Endodermal cell (in vitro differentiated cells): ENCODE results near the gene RELA. TPM values are rescaled to one million over a fixed set of nuclear protein-coding genes. Genes with fewer than 3 reads are reported as not detected.

ENCODE experiments used
- DNase-seq: peaks from one replicate; pipeline ENCODE4 v3.0.0-alpha.2; 2017
- H3K27ac ChIP-seq: 2 replicates; pipeline ENCODE4 v1.5.1; 2013; ENCODE audit warnings: mild to moderate bottlenecking, low read depth, low read length, moderate library complexity
- H3K27me3 ChIP-seq: 2 replicates; pipeline ENCODE4 v1.6.1; 2013; ENCODE audit warnings: mild to moderate bottlenecking, low read length, moderate library complexity; ENCODE audit not compliant: insufficient read depth, control insufficient read depth, poor library complexity, severe bottlenecking
- H3K36me3 ChIP-seq: 2 replicates; pipeline ENCODE4 v1.7.0; 2013; ENCODE audit warnings: mild to moderate bottlenecking, low read length, moderate library complexity; ENCODE audit not compliant: control insufficient read depth, insufficient read depth
- H3K4me1 ChIP-seq: one replicate; pipeline ENCODE4 v1.7.0; 2013; ENCODE audit warnings: low read length; ENCODE audit not compliant: control insufficient read depth, insufficient read depth
- H3K4me3 ChIP-seq: 2 replicates; pipeline ENCODE4 v1.5.1; 2013; ENCODE audit warnings: mild to moderate bottlenecking, low read length, moderate library complexity
- H3K9ac ChIP-seq: 2 replicates; pipeline ENCODE4 v1.6.1; 2013; ENCODE audit warnings: mild to moderate bottlenecking, low read length, moderate library complexity; ENCODE audit not compliant: poor library complexity, severe bottlenecking; ENCODE audit errors: extremely low read depth
- H3K9me3 ChIP-seq: 2 replicates; pipeline ENCODE4 v1.6.1; 2013; ENCODE audit warnings: mild to moderate bottlenecking, low read length, moderate library complexity; ENCODE audit not compliant: control insufficient read depth
- H3K27ac Mint-ChIP-seq: 2 replicates; pipeline ENCODE4 v1.8.0; 2020; ENCODE audit warnings: mixed read lengths
- H3K27me3 Mint-ChIP-seq: 2 replicates; pipeline ENCODE4 v1.8.0; 2021; ENCODE audit warnings: mild to moderate bottlenecking, mixed read lengths; ENCODE audit not compliant: insufficient read depth
- H3K36me3 Mint-ChIP-seq: 2 replicates; pipeline ENCODE4 v1.8.0; 2020; ENCODE audit warnings: low read depth, mixed read lengths
- H3K4me1 Mint-ChIP-seq: 2 replicates; pipeline ENCODE4 v1.8.0; 2020; ENCODE audit warnings: mixed read lengths
- H3K4me3 Mint-ChIP-seq: 2 replicates; pipeline ENCODE4 v1.8.0; 2020; ENCODE audit warnings: mild to moderate bottlenecking, moderate library complexity, mixed read lengths
- H3K9me3 Mint-ChIP-seq: 2 replicates; pipeline ENCODE4 v1.8.0; 2020; ENCODE audit warnings: mild to moderate bottlenecking, mixed read lengths
- CTCF ChIP-seq: fragments of 200-600 bp; sonication (generic); conservative IDR thresholded peaks from 2 replicates; pipeline ENCODE4 v1.5.0; 2021; ENCODE audit warnings: antibody characterized with exemption, mild to moderate bottlenecking
- WGBS, 2 experiments: methylation state at CpG; one replicate each; pipeline versions ENCODE4 v1.1.5 to v1.1.7; 2013; ENCODE audit warnings: missing lambda C conversion rate in 2 of 2, mixed read lengths in 1 of 2; ENCODE audit not compliant: insufficient coverage in 1 of 2, insufficient read length in 1 of 2; 5-methylcytosine and 5-hydroxymethylcytosine counted together
- total RNA-seq, 2 donors: library from RNA; stranded (reverse); fragmentation: NEBNext Ultra II Directional in 1 of 2; extraction: Animal tissue kit (Norgen Biotek cat#: 25700) in 1 of 2; gene quantifications; 2 replicates in 1 of 2; 3 replicates in 1 of 2; pipeline ENCODE4 v1.2.1, GENCODE V29; 2021

RELA gene
- total RNA-seq, 2 donors from 2014 or later, result 40.2 to 41.1 TPM

DNA sequence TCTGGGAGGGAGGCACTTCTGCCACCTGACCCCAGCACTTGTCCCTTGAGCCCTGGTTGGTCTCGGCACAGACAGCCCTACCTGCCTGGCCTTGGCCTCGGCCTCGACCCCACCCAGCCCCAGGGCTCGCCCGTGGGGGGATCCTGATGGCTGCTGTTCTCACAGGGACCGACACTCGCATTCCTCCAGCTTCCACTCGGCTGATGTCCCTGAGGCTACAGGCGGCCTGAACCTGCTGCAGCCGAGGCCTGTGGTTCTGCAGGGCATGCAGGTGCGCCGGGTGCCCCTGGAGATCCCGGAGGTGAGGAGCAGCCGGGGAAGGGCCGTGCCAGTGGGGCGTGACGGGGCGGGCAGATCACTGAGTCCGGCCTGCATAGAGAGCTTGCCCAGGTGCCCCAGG, 42.0 kb downstream of the RELA start:
- no peaks in the 10 kb centered on the region for H3K9me3 Mint-ChIP-seq
- H3K27ac Mint-ChIP-seq, result no peak overlapping the region
- peaks cover 48% of the 10 kb centered on the region for H3K36me3 Mint-ChIP-seq
- WGBS, 2 experiments, result 88 to 91% methylated on average over 11 to 19 of the region's 19 CpGs
- H3K4me3 ChIP-seq, result no peak overlapping the region
- no peak overlapping the region for H3K4me3 Mint-ChIP-seq
- peaks cover 58% of the 10 kb centered on the region for H3K36me3 ChIP-seq
- TF ChIP-seq CTCF, result no peak
- peaks cover 8% of the 10 kb centered on the region for H3K4me1 ChIP-seq
- no peaks in the 10 kb centered on the region for H3K27me3 Mint-ChIP-seq
- H3K27me3 ChIP-seq, result no peaks in the 10 kb centered on the region
- H3K9ac ChIP-seq, result no peak overlapping the region
- no peaks in the 10 kb centered on the region for H3K9me3 ChIP-seq
- peaks cover 6% of the 10 kb centered on the region for H3K4me1 Mint-ChIP-seq
- no peak overlapping the region for H3K27ac ChIP-seq
- DNase-seq, result no peak

DNA sequence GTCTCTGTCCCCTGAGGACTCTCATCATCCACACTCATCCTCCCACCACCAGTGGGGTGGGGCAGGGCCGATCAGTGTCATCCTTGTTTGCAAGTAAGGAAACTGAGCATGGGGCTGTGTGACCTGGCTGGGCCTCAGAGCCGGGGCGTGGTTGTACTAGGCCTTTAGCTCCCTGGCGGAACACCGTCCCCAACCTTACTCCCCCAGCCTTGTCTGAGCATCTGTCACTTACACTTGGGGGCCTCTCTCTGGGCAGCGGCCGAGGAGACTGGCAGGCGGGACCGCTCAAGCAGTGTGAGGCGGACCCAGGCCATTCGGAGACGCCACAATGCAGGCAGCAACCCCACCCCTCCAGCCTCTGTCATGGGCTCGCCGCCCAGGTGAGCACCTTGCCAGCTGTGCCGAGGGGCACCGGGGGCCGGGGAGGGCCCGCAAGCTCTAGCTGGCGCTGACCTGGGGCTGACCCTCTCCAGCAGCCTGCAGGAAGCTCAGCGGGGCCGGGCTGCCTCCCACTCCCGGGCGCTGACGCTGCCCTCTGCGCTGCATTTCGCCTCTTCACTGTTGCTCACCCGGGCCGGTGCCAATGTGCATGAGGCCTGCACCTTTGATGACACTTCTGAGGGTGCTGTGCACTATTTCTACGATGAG, 43.3 kb downstream of the RELA start:
- peaks cover 45% of the 10 kb centered on the region for H3K36me3 Mint-ChIP-seq
- no peak overlapping the region for H3K4me3 Mint-ChIP-seq

GRCh38 chr11:65618763-65619162, 44.0 kb downstream of the RELA start:
- H3K4me3 ChIP-seq, result no peak overlapping the region
- H3K36me3 ChIP-seq, result peaks cover 54% of the 10 kb centered on the region
- H3K4me1 ChIP-seq, result peaks cover 8% of the 10 kb centered on the region
- no peak overlapping the region for H3K9ac ChIP-seq
- Mint-ChIP-seq H3K4me3 (no peak overlapping the region), H3K4me1 (peaks cover 6% of the 10 kb centered on the region), H3K36me3 (peaks cover 41% of the 10 kb centered on the region), H3K27me3 (no peaks in the 10 kb centered on the region), H3K27ac (no peak overlapping the region), H3K9me3 (no peaks in the 10 kb centered on the region)
- no peaks in the 10 kb centered on the region for H3K9me3 ChIP-seq
- no peak for TF ChIP-seq CTCF
- no peak overlapping the region for H3K27ac ChIP-seq
- WGBS, 2 experiments, result 93 to 97% methylated on average over 3 to 14 of the region's 14 CpGs
- no peak for DNase-seq
- H3K27me3 ChIP-seq, result no peaks in the 10 kb centered on the region

More for the DNA sequence above, 43.3 kb downstream of the RELA start:
- WGBS, 2 experiments, result 93 to 97% methylated on average over 12 to 29 of the region's 29 CpGs
- H3K27ac ChIP-seq, result no peak overlapping the region
- H3K27me3 ChIP-seq, result no peaks in the 10 kb centered on the region
- no peaks in the 10 kb centered on the region for H3K27me3 Mint-ChIP-seq
- H3K4me1 Mint-ChIP-seq, result peaks cover 6% of the 10 kb centered on the region
- H3K9me3 Mint-ChIP-seq, result no peaks in the 10 kb centered on the region
- no peak overlapping the region for H3K27ac Mint-ChIP-seq
- DNase-seq, result no peak
- no peaks in the 10 kb centered on the region for H3K9me3 ChIP-seq
- peaks cover 57% of the 10 kb centered on the region for H3K36me3 ChIP-seq
- peaks cover 8% of the 10 kb centered on the region for H3K4me1 ChIP-seq
- no peak for TF ChIP-seq CTCF
- no peak overlapping the region for H3K9ac ChIP-seq
- no peak overlapping the region for H3K4me3 ChIP-seq
